SK-N-SH (cell line): ENCODE data around the gene SSBP2. TPM values are rescaled to one million over a fixed set of nuclear protein-coding genes. Genes with fewer than 3 reads are reported as not detected.
A peak's percentile ranks its signal among the peaks of the same experiment; 100 is the strongest.

Experiments
- CTCF ChIA-PET: fragments of 300-600, 350-600 bp; formaldehyde crosslinking; extraction: SDS; loops from one replicate; lab custom pipeline; 2021; lab: Yijun Ruan, JAX
- POLR2A ChIA-PET: fragments of 350-600 bp; sonication (Branson Sonifier 250); formaldehyde crosslinking; extraction: SDS; loops from one replicate; lab custom pipeline; 2020; ENCODE audit warnings: antibody characterized with exemption, inconsistent platforms; lab: Yijun Ruan, JAX
- DNase-seq: peaks from one replicate; pipeline ENCODE4 v3.0.0; 2012
- H2AFZ ChIP-seq: fragments of 200-600 bp; sonication (generic); 2 replicates; pipeline ENCODE4 v1.8.1; 2016; ENCODE audit warnings: antibody characterized with exemption, mild to moderate bottlenecking, low read depth
- H3F3A ChIP-seq: fragments of 200-600 bp; sonication (generic); replicated peaks from 2 replicates; pipeline ENCODE3; 2016; ENCODE audit warnings: antibody characterized with exemption, mild to moderate bottlenecking; ENCODE audit not compliant: insufficient read depth
- H3K27ac ChIP-seq, 2 experiments: fragments of 200-500 bp in 1 of 2; fragments of 200-600 bp in 1 of 2; sonication (Bioruptor generic) in 1 of 2; sonication (generic), shearing (Covaris generic) in 1 of 2; 2 replicates each; pipeline versions ENCODE4 v1.5.1 to v1.6.1; 2014 to 2016; ENCODE audit warnings: low read depth in 2 of 2, inconsistent platforms in 1 of 2, low read length in 1 of 2, mild to moderate bottlenecking in 1 of 2, mixed read lengths in 1 of 2
- H3K27me3 ChIP-seq: fragments of 200-600 bp; sonication (generic), shearing (Covaris generic); 2 replicates; pipeline ENCODE4 v1.6.1; 2016; ENCODE audit warnings: mixed run types; ENCODE audit not compliant: insufficient read depth
- H3K36me3 ChIP-seq, 2 experiments: fragments of 200-500 bp in 1 of 2; fragments of 200-600 bp in 1 of 2; sonication (Bioruptor generic) in 1 of 2; sonication (generic) in 1 of 2; replicated peaks in 1 of 2; 2 replicates each; pipeline versions ENCODE3 to v1.5.1; 2014 to 2016; ENCODE audit warnings: low read length in 1 of 2, mild to moderate bottlenecking in 1 of 2; ENCODE audit not compliant: insufficient read depth in 2 of 2, control insufficient read depth in 1 of 2
- H3K4me1 ChIP-seq, 2 experiments: fragments of 200-500 bp in 1 of 2; fragments of 200-600 bp in 1 of 2; sonication (Bioruptor generic) in 1 of 2; sonication (generic), shearing (Covaris generic) in 1 of 2; 2 replicates each; pipeline versions ENCODE4 v1.5.1 to v1.6.1; 2014 to 2016; ENCODE audit warnings: low read depth in 1 of 2, low read length in 1 of 2, mixed run types in 1 of 2; ENCODE audit not compliant: insufficient read depth in 2 of 2, control insufficient read depth in 1 of 2
- H3K4me2 ChIP-seq: fragments of 200-600 bp; sonication (generic), shearing (Covaris generic); 2 replicates; pipeline ENCODE4 v1.6.1; 2017; ENCODE audit warnings: mixed run types
- H3K4me3 ChIP-seq, 2 experiments: fragments of 200-500 bp in 1 of 2; fragments of 200-600 bp in 1 of 2; sonication (Bioruptor generic) in 1 of 2; sonication (generic), shearing (Covaris generic) in 1 of 2; 2 replicates each; pipeline versions ENCODE4 v1.5.1 to v1.8.1; 2014 to 2016; ENCODE audit warnings: low read depth in 2 of 2, inconsistent platforms in 1 of 2, low read length in 1 of 2, mild to moderate bottlenecking in 1 of 2, mixed read lengths in 1 of 2, moderate library complexity in 1 of 2
- H3K79me2 ChIP-seq: fragments of 200-600 bp; sonication (generic); 2 replicates; pipeline ENCODE4 v1.8.1; 2017; ENCODE audit warnings: mild to moderate bottlenecking; ENCODE audit not compliant: insufficient read depth
- H3K9ac ChIP-seq: fragments of 200-600 bp; sonication (generic); 2 replicates; pipeline ENCODE4 v1.6.1; 2017; ENCODE audit warnings: mixed run types
- H3K9me2 ChIP-seq: fragments of 200-600 bp; sonication (generic); 2 replicates; pipeline ENCODE4 v1.6.1; 2017; ENCODE audit warnings: mixed run types
- H3K9me3 ChIP-seq: fragments of 200-600 bp; sonication (generic); 2 replicates; pipeline ENCODE4 v1.6.1; 2017; ENCODE audit warnings: mixed run types, mild to moderate bottlenecking, moderate library complexity
- H4K20me1 ChIP-seq: fragments of 200-600 bp; sonication (generic); 2 replicates; pipeline ENCODE4 v1.6.1; 2017; ENCODE audit warnings: mild to moderate bottlenecking, mixed run types; ENCODE audit not compliant: insufficient read depth
- CTCF ChIP-seq: fragments of 200-600 bp; sonication (generic); IDR thresholded peaks from 2 replicates; pipeline ENCODE4 v1.6.1; 2017; ENCODE audit warnings: antibody characterized with exemption, mild to moderate bottlenecking, moderate library complexity
- FOXJ3 ChIP-seq: sonication (generic); formaldehyde crosslinking; IDR thresholded peaks from 2 replicates; pipeline ENCODE4 v1.5.1; 2020; ENCODE audit warnings: mild to moderate bottlenecking, missing genetic modification reagents
- GABPA ChIP-seq: IDR thresholded peaks from 2 replicates; pipeline ENCODE4 v1.4.0; 2012; ENCODE audit warnings: low read depth, mild to moderate bottlenecking
- IRF3 ChIP-seq: fragments of 150-350 bp; IDR thresholded peaks from 2 replicates; pipeline ENCODE4 v1.6.1; 2016; ENCODE audit warnings: mild to moderate bottlenecking, low read depth, low read length
- MAX ChIP-seq: IDR thresholded peaks from 2 replicates; pipeline ENCODE4 v1.4.0; 2012; ENCODE audit warnings: low read depth
- MEF2A ChIP-seq: IDR thresholded peaks from 2 replicates; pipeline ENCODE4 v1.4.0; 2012; ENCODE audit warnings: low read depth, borderline replicate concordance
- MXI1 ChIP-seq: IDR thresholded peaks from 2 replicates; pipeline ENCODE4 v1.6.1; 2012; ENCODE audit warnings: mild to moderate bottlenecking, low read depth, low read length, improper control_type of control experiment
- NRF1 ChIP-seq: IDR thresholded peaks from 2 replicates; pipeline ENCODE4 v1.6.1; 2012; ENCODE audit warnings: low read depth, mild to moderate bottlenecking, low read length
- PBX3 ChIP-seq: IDR thresholded peaks from 2 replicates; pipeline ENCODE4; 2012
- RCOR1 ChIP-seq: fragments of 150-350 bp; IDR thresholded peaks from 2 replicates; pipeline ENCODE4 v1.6.1; 2017; ENCODE audit warnings: antibody characterized with exemption, low read length
- RXRA ChIP-seq: IDR thresholded peaks from 2 replicates; pipeline ENCODE4 v1.4.0; 2012; ENCODE audit warnings: low read depth, mild to moderate bottlenecking, borderline replicate concordance
- SIN3A ChIP-seq: IDR thresholded peaks from 2 replicates; pipeline ENCODE4 v1.6.1; 2012; ENCODE audit warnings: low read depth, mild to moderate bottlenecking, low read length, moderate library complexity, borderline replicate concordance
- SMC3 ChIP-seq: IDR thresholded peaks from 2 replicates; pipeline ENCODE4 v1.6.1; 2012; ENCODE audit warnings: low read depth, low read length, improper control_type of control experiment
- TCF12 ChIP-seq: IDR thresholded peaks from 2 replicates; pipeline ENCODE4 v1.4.0; 2012
- USF2 ChIP-seq: fragments of 150-350 bp; IDR thresholded peaks from 2 replicates; pipeline ENCODE4 v1.6.1; 2017; ENCODE audit warnings: antibody characterized with exemption, low read length, low read depth, borderline replicate concordance
- WGBS: methylation state at CpG from one replicate; pipeline ENCODE4 v1.1.6; 2017; ENCODE audit warnings: low lambda C conversion rate; 5-methylcytosine and 5-hydroxymethylcytosine counted together
- polyA plus RNA-seq, 3 experiments: library from polyadenylated mRNA; depleted of rRNA; stranded (reverse); fragments of >200 nt; gene quantifications; 2 replicates each; pipeline ENCODE4 v1.2.3, GENCODE V29; 2012

SSBP2 gene
- polyA plus RNA-seq, 1 of the 3 experiments (the other 2 are of a cell fraction): 35.3 TPM

GRCh38 chr5:81657386-81657785 is 93.5 kb downstream of the SSBP2 start:
- H3K9me2 ChIP-seq: no peaks in the 10 kb centered on the region
- no peaks in the 10 kb centered on the region; the same call in 1 of the 2 replicates for H3K79me2 ChIP-seq
- ChIA-PET POLR2A (no interaction called here), CTCF (interaction anchor here (0.8 kb wide), 1 partner anchor 16 kb away, joined by 3 read pairs; no protein-coding TSS in a partner anchor)
- no peaks in the 10 kb centered on the region; the same call in 1 of the 2 replicates for H4K20me1 ChIP-seq
- no peak overlapping the region for H3K27ac ChIP-seq
- no peaks in the 10 kb centered on the region for H3K27me3 ChIP-seq
- 63% methylated on average over 1 of the region's 1 CpG for WGBS
- DNase-seq: peak; percentile 28
- H3F3A ChIP-seq: peaks cover 3% of the 10 kb centered on the region
- TF ChIP-seq MXI1 (no peak), IRF3 (no peak), MEF2A (no peak), MAX (no peak), TCF12 (no peak), NRF1 (no peak), RXRA (no peak), FOXJ3 (no peak), USF2 (no peak), SMC3 (no peak), SIN3A (no peak), RCOR1 (no peak), PBX3 (no peak), GABPA (no peak), CTCF (no peak)
- no peaks in the 10 kb centered on the region for H3K36me3 ChIP-seq
- no peak overlapping the region for H3K4me3 ChIP-seq
- no peak overlapping the region for H3K4me2 ChIP-seq
- H3K4me1 ChIP-seq: no peaks in the 10 kb centered on the region; a peak in 1 of 4 replicates
- no peaks in the 10 kb centered on the region for H3K9me3 ChIP-seq
- H2AFZ ChIP-seq: no peak overlapping the region
- H3K9ac ChIP-seq: no peak overlapping the region
